ENCODE measurements around the gene LCE3B.

LCE3B gene

GRCh38 chr1:152622803-152623202 lies 9.2 kb downstream of the LCE3B start, which contains the start of gene LCE3A:
Gene LCE3A, minus strand, starts transcription at chr1:152623103. Its CDS starts 0 bp downstream, at chr1:152623103.
- no peak within 1 kb of the TSS for H3K27ac ChIP-seq
- H3K4me3 ChIP-seq (ENCODE audit: low read depth, low read length) = no peak within 1 kb of the TSS
- DNase-seq = no peak
- peaks cover 19% of the 10 kb centered on the region for H3K9me3 ChIP-seq (ENCODE audit: severe bottlenecking)
- TF ChIP-seq, protein P1, sequence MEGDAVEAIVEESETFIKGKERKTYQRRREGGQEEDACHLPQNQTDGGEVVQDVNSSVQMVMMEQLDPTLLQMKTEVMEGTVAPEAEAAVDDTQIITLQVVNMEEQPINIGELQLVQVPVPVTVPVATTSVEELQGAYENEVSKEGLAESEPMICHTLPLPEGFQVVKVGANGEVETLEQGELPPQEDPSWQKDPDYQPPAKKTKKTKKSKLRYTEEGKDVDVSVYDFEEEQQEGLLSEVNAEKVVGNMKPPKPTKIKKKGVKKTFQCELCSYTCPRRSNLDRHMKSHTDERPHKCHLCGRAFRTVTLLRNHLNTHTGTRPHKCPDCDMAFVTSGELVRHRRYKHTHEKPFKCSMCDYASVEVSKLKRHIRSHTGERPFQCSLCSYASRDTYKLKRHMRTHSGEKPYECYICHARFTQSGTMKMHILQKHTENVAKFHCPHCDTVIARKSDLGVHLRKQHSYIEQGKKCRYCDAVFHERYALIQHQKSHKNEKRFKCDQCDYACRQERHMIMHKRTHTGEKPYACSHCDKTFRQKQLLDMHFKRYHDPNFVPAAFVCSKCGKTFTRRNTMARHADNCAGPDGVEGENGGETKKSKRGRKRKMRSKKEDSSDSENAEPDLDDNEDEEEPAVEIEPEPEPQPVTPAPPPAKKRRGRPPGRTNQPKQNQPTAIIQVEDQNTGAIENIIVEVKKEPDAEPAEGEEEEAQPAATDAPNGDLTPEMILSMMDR (IDR thresholded peaks at IDR 0.05; ENCODE audit: low read depth, low read length) = no peak
- peaks cover 85% of the 10 kb centered on the region for H3K27me3 ChIP-seq (ENCODE audit: insufficient read depth, low read depth, severe bottlenecking)
- H3K36me3 ChIP-seq = no peaks in the 10 kb centered on the region

- TF ChIP-seq, protein P1 (IDR thresholded peaks at IDR 0.05; ENCODE audit: low read depth, low read length) = peak; percentile 92
- Histone ChIP-seq H3K9me3 (ENCODE audit: severe bottlenecking) (peaks cover 15% of the 10 kb centered on the region), H3K27ac (no peak overlapping the region), H3K27me3 (ENCODE audit: insufficient read depth, low read depth, severe bottlenecking) (peaks cover 90% of the 10 kb centered on the region), H3K4me3 (ENCODE audit: low read depth, low read length) (no peak overlapping the region), H3K36me3 (no peaks in the 10 kb centered on the region)
- peak; percentile 60 for DNase-seq
Observed at GRCh38 chr1:152623203-152623844, 9.7 kb downstream of the LCE3B start.

DNA sequence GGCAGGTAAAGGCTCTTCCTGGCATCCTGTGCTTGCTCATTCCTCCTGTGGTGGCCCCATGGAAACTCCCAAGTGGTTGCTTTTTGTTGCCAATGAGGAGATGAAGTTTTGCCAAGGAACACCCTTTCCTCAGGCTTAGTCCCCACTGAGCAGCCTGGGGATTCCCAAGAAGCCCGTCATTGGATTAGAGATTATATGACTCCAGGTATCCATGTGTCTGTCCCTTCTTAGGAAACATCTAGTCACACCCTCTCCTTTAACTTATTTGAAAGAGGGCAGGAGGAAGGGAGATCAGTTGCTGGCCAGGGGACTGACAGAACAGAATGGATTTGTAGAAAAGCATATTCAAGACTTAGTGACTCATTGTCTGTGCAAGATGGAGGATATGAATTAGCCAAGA lies 13.1 kb downstream of the LCE3B start:
- TF ChIP-seq, protein P1 (IDR thresholded peaks at IDR 0.05; ENCODE audit: low read depth, low read length) = no peak
- Histone ChIP-seq H3K36me3 (no peaks in the 10 kb centered on the region), H3K27ac (no peak overlapping the region), H3K4me3 (ENCODE audit: low read depth, low read length) (no peak overlapping the region), H3K27me3 (ENCODE audit: insufficient read depth, low read depth, severe bottlenecking) (peaks cover 98% of the 10 kb centered on the region), H3K9me3 (ENCODE audit: severe bottlenecking) (no peaks in the 10 kb centered on the region)
- no peak for DNase-seq

- Histone ChIP-seq H3K4me3 (ENCODE audit: low read depth, low read length) (no peak overlapping the region), H3K36me3 (no peaks in the 10 kb centered on the region), H3K27ac (no peak overlapping the region), H3K27me3 (ENCODE audit: insufficient read depth, low read depth, severe bottlenecking) (peaks cover 97% of the 10 kb centered on the region), H3K9me3 (ENCODE audit: severe bottlenecking) (peaks cover 5% of the 10 kb centered on the region)
- DNase-seq = no peak
- TF ChIP-seq, protein P1 (IDR thresholded peaks at IDR 0.05; ENCODE audit: low read depth, low read length) = no peak
Observed at GRCh38 chr1:152630596-152630995, 17.0 kb downstream of the LCE3B start.

DNA sequence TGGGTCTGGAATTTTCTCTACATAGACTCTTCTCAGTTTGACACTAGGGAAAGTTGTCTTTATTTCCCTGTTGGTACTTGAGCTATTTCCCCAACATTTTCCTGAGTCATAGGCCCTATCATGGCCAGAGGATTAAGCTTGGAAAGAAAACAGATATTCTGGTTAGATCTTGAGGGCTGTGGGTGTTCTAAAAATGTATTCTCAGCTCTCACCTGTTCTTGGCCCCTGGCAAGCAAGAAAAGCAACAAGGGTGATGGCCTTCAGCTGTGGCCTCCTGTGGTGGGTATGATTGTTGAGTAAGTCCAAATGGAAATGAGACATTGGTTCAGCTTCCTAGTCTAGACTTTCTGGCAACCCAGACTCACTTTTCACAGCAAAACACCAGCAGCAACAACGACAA lies 26.7 kb downstream of the LCE3B start:
- TF ChIP-seq, protein P1 (IDR thresholded peaks at IDR 0.05; ENCODE audit: low read depth, low read length) = no peak
- H3K9me3 ChIP-seq (ENCODE audit: severe bottlenecking) = peaks cover 5% of the 10 kb centered on the region
- no peak for DNase-seq

DNA sequence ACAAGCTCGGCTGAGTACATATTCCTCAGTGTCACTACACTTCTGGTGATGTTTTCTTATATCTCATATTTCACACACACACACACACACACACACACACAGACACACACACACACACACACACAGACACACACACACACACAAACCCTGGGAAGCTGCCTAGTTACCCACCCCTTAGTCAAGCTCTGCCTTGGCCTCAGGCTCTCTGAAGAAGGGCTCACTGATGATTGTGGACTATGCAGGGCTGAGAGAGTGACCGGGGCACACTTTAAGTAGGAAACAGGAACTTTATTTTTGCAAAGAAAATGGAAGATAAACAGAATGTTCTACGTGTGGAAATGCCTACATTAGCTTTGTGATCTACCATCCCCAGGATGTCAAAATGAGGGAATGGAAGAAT lies 30.3 kb downstream of the LCE3B start:
- DNase-seq = no peak
- no peaks in the 10 kb centered on the region for H3K36me3 ChIP-seq
- H3K9me3 ChIP-seq (ENCODE audit: severe bottlenecking) = peaks cover 5% of the 10 kb centered on the region
- peaks cover 99% of the 10 kb centered on the region for H3K27me3 ChIP-seq (ENCODE audit: insufficient read depth, low read depth, severe bottlenecking)
- no peak overlapping the region for H3K27ac ChIP-seq
- TF ChIP-seq, protein P1 (IDR thresholded peaks at IDR 0.05; ENCODE audit: low read depth, low read length) = no peak
- no peak overlapping the region for H3K4me3 ChIP-seq (ENCODE audit: low read depth, low read length)

More for the DNA sequence above, 26.7 kb downstream of the LCE3B start:
- peaks cover 90% of the 10 kb centered on the region for H3K27me3 ChIP-seq (ENCODE audit: insufficient read depth, low read depth, severe bottlenecking)
- H3K4me3 ChIP-seq (ENCODE audit: low read depth, low read length) = no peak overlapping the region
- H3K27ac ChIP-seq = no peak overlapping the region
- H3K36me3 ChIP-seq = no peaks in the 10 kb centered on the region

Data from WERI-Rb-1 (cell line).